Calu3 (cell line): Measurements from ENCODE around the gene CASK. TPM values are rescaled to one million over a fixed set of nuclear protein-coding genes. Genes with fewer than 3 reads are reported as not detected.

Experiments
- BruUV-seq: library from RNA; stranded (reverse); fragments of 400-500 nt; replicated peaks from 2 replicates; lab custom pipeline; 2021; lab: Mats Ljungman, UMichigan
- CTCF ChIA-PET: fragments of 300-600 bp; sonication (Branson Sonifier 250); formaldehyde crosslinking; loops from one replicate; lab custom pipeline; 2022; ENCODE audit warnings: antibody characterized with exemption; lab: Charles Lee
- DNase-seq: peaks from one replicate; pipeline ENCODE4 v3.0.0; 2022
- H3K27ac Mint-ChIP-seq: one replicate; pipeline ENCODE4 v1.8.0; 2022; ENCODE audit warnings: mixed read lengths; ENCODE audit not compliant: unreplicated experiment
- H3K27me3 Mint-ChIP-seq: one replicate; pipeline ENCODE4 v1.8.0; 2022; ENCODE audit warnings: mixed read lengths; ENCODE audit not compliant: unreplicated experiment
- H3K36me3 Mint-ChIP-seq: one replicate; pipeline ENCODE4 v1.8.0; 2022; ENCODE audit warnings: mild to moderate bottlenecking, moderate library complexity, mixed read lengths; ENCODE audit not compliant: insufficient read depth, unreplicated experiment
- H3K4me1 Mint-ChIP-seq: one replicate; pipeline ENCODE4 v1.8.0; 2022; ENCODE audit warnings: mild to moderate bottlenecking, low read depth, mixed read lengths; ENCODE audit not compliant: unreplicated experiment
- H3K4me3 Mint-ChIP-seq: one replicate; pipeline ENCODE4 v1.8.0; 2022; ENCODE audit warnings: mild to moderate bottlenecking, low read depth, moderate library complexity, mixed read lengths; ENCODE audit not compliant: unreplicated experiment
- H3K9me3 Mint-ChIP-seq: one replicate; pipeline ENCODE4 v1.8.0; 2022; ENCODE audit warnings: low read depth, mixed read lengths; ENCODE audit not compliant: unreplicated experiment
- CTCF ChIP-seq: fragments of 200-600 bp; IDR thresholded peaks from one replicate; pipeline ENCODE4 v1.8.0; 2022; ENCODE audit warnings: antibody characterized with exemption; ENCODE audit not compliant: unreplicated experiment
- intact Hi-C: fragments of 100-400 bp; cut with micrococcal nuclease; formaldehyde crosslinking; loops from one replicate; pipeline ENCODE4 v1.10.0; 2022; ENCODE audit not compliant: unreplicated experiment
- total RNA-seq: library from RNA; stranded (reverse); gene quantifications from 2 replicates; pipeline ENCODE4 v1.2.3, GENCODE V29; 2022

The CASK gene
- total RNA-seq, 1 experiment from 2014 or later: 157 TPM

- Mint-ChIP-seq H3K4me3 (no peak overlapping the region), H3K27ac (no peak overlapping the region), H3K27me3 (no peaks in the 10 kb centered on the region), H3K4me1 (no peaks in the 10 kb centered on the region), H3K9me3 (no peaks in the 10 kb centered on the region), H3K36me3 (no peaks in the 10 kb centered on the region)
- intact Hi-C loops: no loop called here
- TF ChIP-seq CTCF: no peak
- no peak for DNase-seq
- CTCF ChIA-PET: no interaction called here
- BruUV-seq: no TSS peak
Observed at GRCh38 chrX:41563876-41564275, 359.5 kb downstream of the CASK start.

GRCh38 chrX:41561045-41561444, 362.3 kb downstream of the CASK start:
- BruUV-seq: no TSS peak
- Mint-ChIP-seq H3K4me1 (no peaks in the 10 kb centered on the region), H3K4me3 (no peak overlapping the region), H3K9me3 (no peaks in the 10 kb centered on the region), H3K27me3 (no peaks in the 10 kb centered on the region), H3K27ac (no peak overlapping the region), H3K36me3 (peaks cover 4% of the 10 kb centered on the region)
- intact Hi-C loops: no loop called here
- no peak for TF ChIP-seq CTCF
- DNase-seq: no peak
- CTCF ChIA-PET: interaction anchor here (0.6 to 1.0 kb wide), 2 partner anchors 22 to 35 kb away, joined by 3 read pairs; no protein-coding TSS in a partner anchor

GRCh38 chrX:41559235-41560052, 363.9 kb downstream of the CASK start:
- Mint-ChIP-seq H3K36me3 (peaks cover 4% of the 10 kb centered on the region), H3K4me1 (no peaks in the 10 kb centered on the region), H3K27me3 (no peaks in the 10 kb centered on the region), H3K9me3 (no peaks in the 10 kb centered on the region), H3K4me3 (no peak overlapping the region), H3K27ac (no peak overlapping the region)
- no peak for DNase-seq
- no peak for TF ChIP-seq CTCF
- BruUV-seq: no TSS peak
- intact Hi-C loops: loop anchor here (2.0 kb wide), 1 partner anchor 199 kb away; no protein-coding TSS in a partner anchor
- CTCF ChIA-PET: no interaction called here

GRCh38 chrX:41558531-41558930, 364.8 kb downstream of the CASK start:
- BruUV-seq: no TSS peak
- no peaks in the 10 kb centered on the region for H3K4me1 Mint-ChIP-seq
- no peak for DNase-seq
- no peak overlapping the region for H3K4me3 Mint-ChIP-seq
- H3K27me3 Mint-ChIP-seq: no peaks in the 10 kb centered on the region
- intact Hi-C loops: loop anchor here (2.0 kb wide), 1 partner anchor 200 kb away; no protein-coding TSS in a partner anchor
- TF ChIP-seq CTCF: no peak
- H3K9me3 Mint-ChIP-seq: no peaks in the 10 kb centered on the region
- peaks cover 4% of the 10 kb centered on the region for H3K36me3 Mint-ChIP-seq
- H3K27ac Mint-ChIP-seq: no peak overlapping the region
- CTCF ChIA-PET: interaction anchor here (0.5 to 1.0 kb wide), 3 partner anchors 24 to 201 kb away, joined by 3 to 5 read pairs (median 3); no protein-coding TSS in a partner anchor
